COLO829 (cell line): Measurements from ENCODE around the gene CREBBP.

Source experiments
- DNase-seq: peaks from one replicate; pipeline ENCODE4 v3.0.0; 2012; ENCODE audit warnings: low spot score

Gene CREBBP

GRCh38 chr16:3713587-3714242, 166.8 kb downstream of the CREBBP start:
- no peak for DNase-seq

- no peak for DNase-seq
These were observed 167.6 kb downstream of the CREBBP start for GRCh38 chr16:3712861-3713372.

GRCh38 chr16:3706253-3707012, 174.1 kb downstream of the CREBBP start:
- no peak for DNase-seq

GRCh38 chr16:3702082-3702481, 178.4 kb downstream of the CREBBP start:
- no peak for DNase-seq

- DNase-seq = no peak
These were observed 179.0 kb downstream of the CREBBP start for GRCh38 chr16:3701531-3701930.

GRCh38 chr16:3698941-3699340, 181.6 kb downstream of the CREBBP start:
- DNase-seq = no peak

- DNase-seq = no peak
These were observed 183.9 kb downstream of the CREBBP start for GRCh38 chr16:3696425-3697218.

- DNase-seq = no peak
These were observed 184.7 kb downstream of the CREBBP start for GRCh38 chr16:3695610-3696369.

- DNase-seq = no peak
These were observed 186.5 kb downstream of the CREBBP start for GRCh38 chr16:3694051-3694450.

GRCh38 chr16:3691761-3692160, 188.8 kb downstream of the CREBBP start:
- no peak for DNase-seq

GRCh38 chr16:3690980-3691720, 189.4 kb downstream of the CREBBP start:
- DNase-seq = no peak

- peak; percentile 93 for DNase-seq
These were observed 190.0 kb downstream of the CREBBP start for GRCh38 chr16:3690470-3690928.

- no peak for DNase-seq
These were observed 190.8 kb downstream of the CREBBP start for GRCh38 chr16:3689731-3690130.

GRCh38 chr16:3687792-3688191, 192.7 kb downstream of the CREBBP start:
- DNase-seq = no peak

- DNase-seq = no peak
These were observed 193.5 kb downstream of the CREBBP start for GRCh38 chr16:3687021-3687420.

- no peak for DNase-seq
These were observed 199.3 kb downstream of the CREBBP start for GRCh38 chr16:3681206-3681605.

- no peak for DNase-seq
These were observed 202.5 kb downstream of the CREBBP start for GRCh38 chr16:3677994-3678393.

- DNase-seq = no peak
These were observed 204.8 kb downstream of the CREBBP start for GRCh38 chr16:3675601-3676130.
